Pons (tissue), 1 donor: ENCODE results near the gene NDUFB8.

Experiments
- DNase-seq: peaks from one replicate; pipeline ENCODE4 v3.0.0-alpha.2; 2016; ENCODE audit warnings: low spot score

Gene NDUFB8

GRCh38 chr10:100537475-100537874 lies 7.8 kb upstream of the NDUFB8 start:
- no peak for DNase-seq

GRCh38 chr10:100535715-100536353 lies 6.2 kb upstream of the NDUFB8 start, which contains the start of gene HIF1AN:
Gene HIF1AN, plus strand, starts transcription at chr10:100535943. Its CDS starts 16 bp downstream, at chr10:100535959.
- peak; percentile 95 for DNase-seq

- no peak for DNase-seq
Observed at GRCh38 chr10:100535338-100535714, 5.7 kb upstream of the NDUFB8 start.

- peak; percentile 26 for DNase-seq
Observed at GRCh38 chr10:100534726-100535125, 5.1 kb upstream of the NDUFB8 start.

GRCh38 chr10:100531761-100532160 lies 2.1 kb upstream of the NDUFB8 start:
- DNase-seq, result no peak

GRCh38 chr10:100528921-100529474 lies 673 bp downstream of the NDUFB8 start:
- peak; percentile 17 for DNase-seq

GRCh38 chr10:100528123-100528886 lies 1.4 kb downstream of the NDUFB8 start:
- peak; percentile 19 for DNase-seq

GRCh38 chr10:100524638-100525037 lies 5.0 kb downstream of the NDUFB8 start:
- no peak for DNase-seq

- no peak for DNase-seq
Observed at GRCh38 chr10:100524206-100524605, 5.5 kb downstream of the NDUFB8 start.

- DNase-seq, result no peak
Observed at GRCh38 chr10:100522945-100523344, 6.7 kb downstream of the NDUFB8 start.

GRCh38 chr10:100522107-100522801 lies 7.4 kb downstream of the NDUFB8 start:
- DNase-seq, result no peak

- no peak for DNase-seq
Observed at GRCh38 chr10:100520811-100521210, 8.9 kb downstream of the NDUFB8 start.

- no peak for DNase-seq
Observed at GRCh38 chr10:100519311-100520051, 10.2 kb downstream of the NDUFB8 start, which contains the start of gene SEC31B. Gene SEC31B, minus strand, starts transcription at chr10:100519861. Its CDS starts 2,909 bp downstream, at chr10:100516952.

- DNase-seq, result peak; percentile 87
Observed at GRCh38 chr10:100518761-100519241, 10.9 kb downstream of the NDUFB8 start.

GRCh38 chr10:100516847-100517246 lies 12.8 kb downstream of the NDUFB8 start:
- peak; percentile 17 for DNase-seq

- DNase-seq, result no peak
Observed at GRCh38 chr10:100515612-100516011, 14.1 kb downstream of the NDUFB8 start.

- DNase-seq, result no peak
Observed at GRCh38 chr10:100510533-100511308, 18.9 kb downstream of the NDUFB8 start.

GRCh38 chr10:100509241-100509840 lies 20.3 kb downstream of the NDUFB8 start:
- no peak for DNase-seq

GRCh38 chr10:100508691-100509150 lies 20.9 kb downstream of the NDUFB8 start:
- peak; percentile 42 for DNase-seq

GRCh38 chr10:100508266-100508665 lies 21.4 kb downstream of the NDUFB8 start:
- DNase-seq, result no peak
